Measurements from ENCODE around the gene PRODH.
"Not testable (repeated sequence)": the region's sequence is repeated elsewhere in the genome, so short reads cannot be mapped to it uniquely, and the experiment has no call there.

The PRODH gene

DNA sequence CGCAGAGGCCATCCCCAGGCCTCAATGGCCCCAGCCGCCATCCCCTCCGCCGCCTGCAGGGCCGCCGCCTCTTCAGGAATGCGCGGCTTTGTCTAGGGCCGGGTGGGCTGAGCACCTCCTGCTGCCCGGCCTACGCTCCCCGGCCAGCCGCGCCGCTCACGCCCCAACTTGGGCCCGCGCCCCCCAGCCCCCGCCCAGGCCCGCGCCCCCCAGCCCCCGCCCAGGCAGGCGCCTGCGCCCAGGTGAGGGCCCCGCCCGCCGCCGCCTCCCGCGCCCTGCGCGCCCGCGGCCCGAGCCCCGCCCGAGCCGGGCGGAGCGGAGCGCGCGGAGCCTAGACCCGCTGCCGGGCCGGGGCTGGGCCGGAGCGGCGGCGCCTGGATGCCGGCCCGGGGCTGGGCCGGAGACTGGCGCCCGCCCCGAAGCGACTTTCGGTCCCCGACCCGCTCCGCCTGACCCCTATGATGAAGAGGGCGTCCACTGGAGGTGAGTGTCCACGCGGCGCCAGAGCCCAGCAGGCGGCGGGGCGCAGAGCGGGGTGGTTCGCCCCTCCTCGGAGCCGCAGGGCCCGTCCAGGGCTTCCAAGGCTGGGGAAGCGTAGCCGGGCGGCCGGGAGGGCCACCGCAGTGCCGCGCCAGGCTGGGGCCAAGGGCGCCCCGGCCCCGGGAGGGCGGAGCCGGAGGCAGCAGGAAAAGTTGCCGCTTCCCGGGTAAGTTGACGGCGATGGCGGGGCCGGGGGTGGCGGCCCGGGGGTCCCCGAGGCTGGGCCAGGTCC, 34.3 kb upstream of the PRODH start:
- Histone ChIP-seq H3K36me3 (no peaks in the 10 kb centered on the region), H3K4me3 (peak overlapping the region; percentile 42 to 59), H3K27me3 (peaks cover 0 to 67% of the 10 kb centered on the region in 2 donors), H3K27ac (no peak overlapping the region), H3K4me1 (peaks cover 0 to 12% (median 6%) of the 10 kb centered on the region in 4 donors), H3K9me3 (no peaks in the 10 kb centered on the region)
- DNase-seq: no peak
- TF ChIP-seq, protein P1, sequence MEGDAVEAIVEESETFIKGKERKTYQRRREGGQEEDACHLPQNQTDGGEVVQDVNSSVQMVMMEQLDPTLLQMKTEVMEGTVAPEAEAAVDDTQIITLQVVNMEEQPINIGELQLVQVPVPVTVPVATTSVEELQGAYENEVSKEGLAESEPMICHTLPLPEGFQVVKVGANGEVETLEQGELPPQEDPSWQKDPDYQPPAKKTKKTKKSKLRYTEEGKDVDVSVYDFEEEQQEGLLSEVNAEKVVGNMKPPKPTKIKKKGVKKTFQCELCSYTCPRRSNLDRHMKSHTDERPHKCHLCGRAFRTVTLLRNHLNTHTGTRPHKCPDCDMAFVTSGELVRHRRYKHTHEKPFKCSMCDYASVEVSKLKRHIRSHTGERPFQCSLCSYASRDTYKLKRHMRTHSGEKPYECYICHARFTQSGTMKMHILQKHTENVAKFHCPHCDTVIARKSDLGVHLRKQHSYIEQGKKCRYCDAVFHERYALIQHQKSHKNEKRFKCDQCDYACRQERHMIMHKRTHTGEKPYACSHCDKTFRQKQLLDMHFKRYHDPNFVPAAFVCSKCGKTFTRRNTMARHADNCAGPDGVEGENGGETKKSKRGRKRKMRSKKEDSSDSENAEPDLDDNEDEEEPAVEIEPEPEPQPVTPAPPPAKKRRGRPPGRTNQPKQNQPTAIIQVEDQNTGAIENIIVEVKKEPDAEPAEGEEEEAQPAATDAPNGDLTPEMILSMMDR (IDR thresholded peaks at IDR 0.05): no peak
- intact Hi-C loops (cut with DNase I; ENCODE audit: low total_unique reads): no loop called here

DNA sequence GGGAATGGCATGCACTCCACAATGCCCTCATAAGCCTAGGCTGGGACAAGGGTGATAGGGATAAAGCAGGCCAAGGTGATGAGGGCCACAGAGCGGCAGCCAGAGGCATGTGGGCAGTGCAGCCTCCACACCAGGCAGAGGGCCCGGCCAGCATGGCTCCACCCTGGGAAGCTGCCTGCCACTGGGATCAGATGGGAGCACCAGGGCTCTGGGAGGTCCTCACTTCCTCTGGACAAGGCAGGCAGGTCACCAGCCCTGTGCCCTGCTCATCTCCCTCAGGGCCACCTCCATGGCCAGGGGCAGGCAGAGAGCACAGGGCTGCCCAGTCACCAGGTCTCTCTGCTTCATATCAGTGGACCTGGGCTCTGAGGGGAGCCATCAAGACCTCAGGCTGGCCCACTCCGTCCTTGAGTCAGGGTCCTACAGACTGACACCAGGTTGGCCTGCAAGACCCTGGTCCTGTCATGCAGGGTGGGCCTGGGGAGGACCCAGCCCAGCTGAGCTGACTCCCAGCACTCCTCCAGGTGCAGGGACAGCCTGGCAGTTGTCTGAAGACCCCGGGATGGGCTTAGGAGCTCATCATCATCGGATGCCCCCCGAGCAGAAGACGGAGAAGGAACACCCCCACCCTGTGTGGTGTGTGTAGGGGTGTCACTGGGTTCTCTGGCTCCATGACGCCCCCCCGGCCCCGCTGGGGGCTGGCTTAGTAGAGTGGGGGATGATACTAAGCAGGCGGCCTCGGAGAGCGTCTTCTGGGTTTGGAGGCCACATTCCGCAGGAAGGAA, 33.3 kb upstream of the PRODH start:
- H3K27me3 ChIP-seq: peaks cover 0 to 67% of the 10 kb centered on the region in 2 donors
- H3K4me3 ChIP-seq; intact Hi-C loops (cut with DNase I; ENCODE audit: low total_unique reads); DNase-seq; H3K9me3 ChIP-seq; H3K27ac ChIP-seq; H3K36me3 ChIP-seq: not testable (repeated sequence)
- H3K4me1 ChIP-seq: peaks cover 0 to 12% (median 6%) of the 10 kb centered on the region in 4 donors

DNA sequence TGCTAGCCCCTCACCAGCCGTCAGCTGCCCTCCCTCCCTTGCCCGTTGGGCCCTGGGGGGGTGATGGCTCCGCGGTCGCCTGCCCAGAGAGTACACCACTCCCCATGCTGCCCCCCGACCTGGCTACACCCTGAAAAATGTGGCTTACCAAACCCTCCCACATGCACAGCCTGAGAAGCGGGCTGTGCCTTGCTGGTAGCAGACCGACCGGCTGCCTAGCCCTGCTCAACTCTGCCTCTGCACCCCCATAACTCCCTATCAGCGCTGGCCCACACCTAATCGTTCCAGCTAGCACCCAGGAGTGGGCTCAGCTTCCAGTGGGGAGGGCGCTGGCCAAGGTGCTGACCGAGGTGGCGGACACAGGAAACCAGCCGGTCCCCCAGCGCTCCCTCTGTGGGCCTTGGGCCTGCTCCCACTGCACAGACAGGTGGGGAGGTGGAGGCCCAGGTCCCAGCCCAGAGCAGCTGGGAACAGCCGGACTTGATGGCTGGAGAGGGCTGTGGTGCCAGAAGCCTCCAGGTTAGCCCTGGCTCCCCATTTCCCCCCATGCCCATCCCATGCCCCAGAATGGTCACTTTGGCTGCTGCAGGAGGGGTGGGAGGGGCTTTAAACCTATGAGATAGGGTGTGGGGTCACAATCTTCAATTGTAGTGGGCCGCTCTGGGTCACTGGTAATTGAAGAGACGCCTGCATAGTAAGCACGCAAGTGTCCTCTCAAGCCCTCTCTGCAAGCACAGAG, 32.1 kb upstream of the PRODH start:
- TF ChIP-seq, protein P1 (IDR thresholded peaks at IDR 0.05): no peak
- H3K27me3 ChIP-seq: peaks cover 0 to 66% of the 10 kb centered on the region in 2 donors
- no peak for DNase-seq
- no peak overlapping the region for H3K27ac ChIP-seq
- H3K4me1 ChIP-seq: peaks cover 0 to 12% (median 6%) of the 10 kb centered on the region in 4 donors
- no peaks in the 10 kb centered on the region for H3K36me3 ChIP-seq
- intact Hi-C loops (cut with DNase I; ENCODE audit: low total_unique reads): no loop called here
- no peaks in the 10 kb centered on the region for H3K9me3 ChIP-seq
- H3K4me3 ChIP-seq: no peak overlapping the region

DNA sequence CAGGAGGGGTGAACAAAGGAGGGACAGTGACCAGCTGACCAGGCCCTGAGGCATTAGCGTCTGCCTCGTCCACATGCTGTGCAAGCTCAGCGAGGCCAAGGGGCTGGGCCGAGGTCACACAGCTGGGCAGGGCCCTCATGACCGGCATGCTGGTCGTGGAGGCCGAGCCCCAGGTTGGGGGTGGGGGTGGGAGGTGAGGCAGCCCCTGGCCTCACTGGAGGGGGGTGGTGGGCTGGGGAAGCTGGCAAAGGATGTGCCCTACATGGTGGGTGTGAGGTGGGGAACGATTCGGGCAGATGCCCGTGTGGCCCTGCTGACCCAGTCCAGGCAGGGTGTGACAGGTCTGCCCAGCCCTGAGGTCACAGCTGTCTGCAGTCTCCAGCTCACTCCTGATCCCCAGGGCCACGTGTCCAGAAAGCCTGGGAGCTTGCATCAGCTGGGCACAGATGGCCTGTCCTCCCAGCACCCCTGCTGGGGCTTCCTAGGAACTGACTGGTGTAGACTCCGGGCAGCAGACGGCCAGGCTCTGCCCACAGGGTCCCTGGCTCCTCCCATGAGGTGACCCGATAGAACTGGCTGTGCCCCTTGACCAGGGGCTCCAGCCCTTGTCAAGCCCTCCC, 31.4 kb upstream of the PRODH start:
- DNase-seq; H3K9me3 ChIP-seq; H3K36me3 ChIP-seq; intact Hi-C loops (cut with DNase I; ENCODE audit: low total_unique reads); H3K27ac ChIP-seq; H3K4me3 ChIP-seq: not testable (repeated sequence)
- Histone ChIP-seq H3K4me1 (peaks cover 0 to 12% (median 6%) of the 10 kb centered on the region in 4 donors), H3K27me3 (peaks cover 0 to 61% of the 10 kb centered on the region in 2 donors)

DNA sequence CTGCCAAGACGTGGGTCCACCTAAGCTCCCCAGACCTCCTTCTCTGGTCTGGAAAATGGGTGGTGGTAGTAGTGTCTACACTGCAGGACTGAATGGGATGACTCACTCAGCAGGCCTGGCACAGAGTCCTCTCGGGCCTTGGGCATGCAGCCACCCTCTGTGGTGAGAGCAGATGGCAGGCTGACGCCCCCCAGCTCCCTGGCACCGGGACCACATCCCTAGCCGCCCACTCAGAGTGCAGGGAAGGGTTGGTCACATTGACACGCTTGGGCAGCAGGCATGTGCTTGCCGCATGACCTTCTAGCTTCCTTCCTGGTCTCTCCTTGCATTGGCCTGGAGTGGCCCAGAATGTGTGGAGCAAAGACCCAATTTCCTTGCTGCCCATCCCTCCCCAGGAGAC, 30.7 kb upstream of the PRODH start:
- intact Hi-C loops (cut with DNase I; ENCODE audit: low total_unique reads): no loop called here
- Histone ChIP-seq H3K27ac (no peak overlapping the region), H3K36me3 (no peaks in the 10 kb centered on the region), H3K27me3 (peaks cover 0 to 58% of the 10 kb centered on the region in 2 donors), H3K4me3 (no peak overlapping the region), H3K9me3 (no peaks in the 10 kb centered on the region), H3K4me1 (peaks cover 0 to 12% (median 6%) of the 10 kb centered on the region in 4 donors)
- TF ChIP-seq, protein P1 (IDR thresholded peaks at IDR 0.05): no peak
- peak in 1 of 2 donors; percentile 51 for DNase-seq

All from tibial artery (tissue), 4 donors.